ENCODE measurements around the gene LRBA.

DNA sequence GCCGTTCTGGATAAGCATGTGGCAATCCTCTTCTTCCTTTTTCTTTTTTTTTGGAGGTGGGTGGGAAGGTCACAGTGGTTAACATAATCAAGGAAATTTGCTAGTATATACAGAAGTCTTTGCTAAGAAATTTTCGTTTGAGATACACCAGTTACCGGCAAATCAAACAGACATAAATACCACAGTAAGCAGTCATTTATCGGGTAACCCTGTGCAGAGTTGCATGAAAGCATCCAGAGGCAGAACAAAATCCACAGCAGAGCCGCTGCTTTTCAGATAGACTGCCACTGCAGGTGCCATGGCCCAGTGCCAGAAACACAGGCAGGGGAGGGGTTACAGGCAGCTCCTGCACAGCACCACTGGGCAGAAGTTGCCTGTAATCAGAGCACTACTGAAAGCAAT, 612.2 kb downstream of the LRBA start:
- peak; percentile 17 for TF ChIP-seq CTCF (IDR thresholded peaks at IDR 0.05; ENCODE audit: borderline replicate concordance, extremely low read depth, low read length, poor library complexity, severe bottlenecking)
- no peak for TF ChIP-seq EZH2 (IDR thresholded peaks at IDR 0.05; ENCODE audit: borderline replicate concordance, low read depth, low read length, severe bottlenecking)
